ENCODE measurements around the gene LHX5. TPM values are rescaled to one million over a fixed set of nuclear protein-coding genes. Genes with fewer than 3 reads are reported as not detected.

Gene LHX5
- total and polyA plus RNA-seq, 4 donors: not detected

DNA sequence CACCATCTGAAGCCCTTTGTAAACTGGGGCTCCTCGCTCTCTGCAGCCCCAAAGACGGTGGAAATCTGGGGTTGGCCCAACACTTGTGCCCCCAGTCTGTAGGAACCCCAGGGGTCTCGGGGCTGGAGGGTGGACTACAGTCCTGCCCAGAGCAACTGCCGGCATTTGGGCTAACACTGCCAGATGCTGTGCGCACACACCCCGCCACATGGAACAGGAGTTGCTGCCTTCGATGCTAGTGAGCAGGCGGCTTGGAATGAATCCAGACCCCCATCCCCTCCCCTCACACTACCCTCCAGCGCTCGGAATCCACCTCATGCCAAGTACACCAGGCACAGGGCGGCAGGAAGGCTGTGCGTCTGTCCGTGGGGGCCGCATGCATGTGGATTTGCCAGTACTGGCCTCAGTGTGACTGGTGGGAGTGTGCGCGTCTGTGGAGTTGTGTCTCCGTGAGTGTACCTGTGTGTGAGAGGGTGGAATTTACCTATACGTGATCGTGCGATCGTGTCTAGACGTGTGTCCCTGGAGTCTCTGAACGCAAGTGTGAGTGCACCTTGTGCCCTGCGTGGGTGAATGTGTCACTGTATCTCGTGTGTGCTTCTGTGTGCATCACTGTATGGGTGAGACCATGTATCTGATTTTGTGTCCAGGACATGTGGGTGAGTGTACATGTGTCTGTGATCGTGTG lies 5.1 kb downstream of the LHX5 start:
- Histone ChIP-seq H3K27me3 (ENCODE audit: control insufficient read depth in 4 of 4, insufficient read depth in 4 of 4, low read length in 3 of 4) (peaks cover 18 to 56% (median 28%) of the 10 kb centered on the region in 4 donors), H3K4me1 (ENCODE audit: control insufficient read depth in 4 of 4, insufficient read depth in 4 of 4, low read length in 3 of 4) (peaks cover 16 to 48% (median 31%) of the 10 kb centered on the region in 4 donors), H3K9me3 (ENCODE audit: control insufficient read depth in 4 of 4, low read length in 3 of 4) (no peaks in the 10 kb centered on the region), H3K9ac (ENCODE audit: low read depth in 1 of 2, low read length in 2 of 2) (no peak overlapping the region), H3K36me3 (ENCODE audit: control insufficient read depth in 4 of 4, insufficient read depth in 3 of 4, low read depth in 1 of 4, low read length in 3 of 4) (no peaks in the 10 kb centered on the region), H3K27ac (ENCODE audit: low read depth in 1 of 2, low read length in 2 of 2) (no peak overlapping the region), H3K4me3 (ENCODE audit: low read depth in 1 of 3, low read length in 3 of 3) (no peak overlapping the region)
- no peak for DNase-seq (ENCODE audit: low spot score)
- TF ChIP-seq RAD21 (IDR thresholded peaks at IDR 0.05): no peak
- TF ChIP-seq RXRA (IDR thresholded peaks at IDR 0.05): no peak
- TF ChIP-seq HNF4A (conservative IDR thresholded peaks at IDR 0.05): no peak
- TF ChIP-seq MAX (IDR thresholded peaks at IDR 0.05): no peak
- TF ChIP-seq EGR1 (IDR thresholded peaks at IDR 0.05; ENCODE audit: low read depth in 2 of 2): no peak
- TF ChIP-seq CTCF (IDR thresholded peaks at IDR 0.05; ENCODE audit: low read depth, low read length, missing input control): no peak
- TF ChIP-seq TAF1 (conservative IDR thresholded peaks at IDR 0.05): no peak
- TF ChIP-seq ATF3 (IDR thresholded peaks at IDR 0.05): no peak
- TF ChIP-seq YY1 (IDR thresholded peaks at IDR 0.05): no peak
- no peak for TF ChIP-seq FOXA2 (IDR thresholded peaks at IDR 0.05)
- no peak for TF ChIP-seq JUND (IDR thresholded peaks at IDR 0.05)
- TF ChIP-seq, protein P1, sequence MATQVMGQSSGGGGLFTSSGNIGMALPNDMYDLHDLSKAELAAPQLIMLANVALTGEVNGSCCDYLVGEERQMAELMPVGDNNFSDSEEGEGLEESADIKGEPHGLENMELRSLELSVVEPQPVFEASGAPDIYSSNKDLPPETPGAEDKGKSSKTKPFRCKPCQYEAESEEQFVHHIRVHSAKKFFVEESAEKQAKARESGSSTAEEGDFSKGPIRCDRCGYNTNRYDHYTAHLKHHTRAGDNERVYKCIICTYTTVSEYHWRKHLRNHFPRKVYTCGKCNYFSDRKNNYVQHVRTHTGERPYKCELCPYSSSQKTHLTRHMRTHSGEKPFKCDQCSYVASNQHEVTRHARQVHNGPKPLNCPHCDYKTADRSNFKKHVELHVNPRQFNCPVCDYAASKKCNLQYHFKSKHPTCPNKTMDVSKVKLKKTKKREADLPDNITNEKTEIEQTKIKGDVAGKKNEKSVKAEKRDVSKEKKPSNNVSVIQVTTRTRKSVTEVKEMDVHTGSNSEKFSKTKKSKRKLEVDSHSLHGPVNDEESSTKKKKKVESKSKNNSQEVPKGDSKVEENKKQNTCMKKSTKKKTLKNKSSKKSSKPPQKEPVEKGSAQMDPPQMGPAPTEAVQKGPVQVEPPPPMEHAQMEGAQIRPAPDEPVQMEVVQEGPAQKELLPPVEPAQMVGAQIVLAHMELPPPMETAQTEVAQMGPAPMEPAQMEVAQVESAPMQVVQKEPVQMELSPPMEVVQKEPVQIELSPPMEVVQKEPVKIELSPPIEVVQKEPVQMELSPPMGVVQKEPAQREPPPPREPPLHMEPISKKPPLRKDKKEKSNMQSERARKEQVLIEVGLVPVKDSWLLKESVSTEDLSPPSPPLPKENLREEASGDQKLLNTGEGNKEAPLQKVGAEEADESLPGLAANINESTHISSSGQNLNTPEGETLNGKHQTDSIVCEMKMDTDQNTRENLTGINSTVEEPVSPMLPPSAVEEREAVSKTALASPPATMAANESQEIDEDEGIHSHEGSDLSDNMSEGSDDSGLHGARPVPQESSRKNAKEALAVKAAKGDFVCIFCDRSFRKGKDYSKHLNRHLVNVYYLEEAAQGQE (IDR thresholded peaks at IDR 0.05): no peak
- no peak for TF ChIP-seq SP1 (IDR thresholded peaks at IDR 0.05)
- TF ChIP-seq, protein P2, sequence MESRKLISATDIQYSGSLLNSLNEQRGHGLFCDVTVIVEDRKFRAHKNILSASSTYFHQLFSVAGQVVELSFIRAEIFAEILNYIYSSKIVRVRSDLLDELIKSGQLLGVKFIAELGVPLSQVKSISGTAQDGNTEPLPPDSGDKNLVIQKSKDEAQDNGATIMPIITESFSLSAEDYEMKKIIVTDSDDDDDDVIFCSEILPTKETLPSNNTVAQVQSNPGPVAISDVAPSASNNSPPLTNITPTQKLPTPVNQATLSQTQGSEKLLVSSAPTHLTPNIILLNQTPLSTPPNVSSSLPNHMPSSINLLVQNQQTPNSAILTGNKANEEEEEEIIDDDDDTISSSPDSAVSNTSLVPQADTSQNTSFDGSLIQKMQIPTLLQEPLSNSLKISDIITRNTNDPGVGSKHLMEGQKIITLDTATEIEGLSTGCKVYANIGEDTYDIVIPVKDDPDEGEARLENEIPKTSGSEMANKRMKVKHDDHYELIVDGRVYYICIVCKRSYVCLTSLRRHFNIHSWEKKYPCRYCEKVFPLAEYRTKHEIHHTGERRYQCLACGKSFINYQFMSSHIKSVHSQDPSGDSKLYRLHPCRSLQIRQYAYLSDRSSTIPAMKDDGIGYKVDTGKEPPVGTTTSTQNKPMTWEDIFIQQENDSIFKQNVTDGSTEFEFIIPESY (IDR thresholded peaks at IDR 0.05): no peak
- 6% methylated on average over 26 of the region's 26 CpGs for WGBS
